ENCODE results near the gene APBA2.

GRCh38 chr15:28954466-28955159, 68.8 kb downstream of the APBA2 start:
- no peak for TF ChIP-seq CTCF (conservative IDR thresholded peaks at IDR 0.05)
- TF ChIP-seq ZFX (IDR thresholded peaks at IDR 0.05) = no peak

Data from C4-2B (cell line).